ENCODE results near the gene SLC7A9. TPM values are rescaled to one million over a fixed set of nuclear protein-coding genes. Genes with fewer than 3 reads are reported as not detected.

SLC7A9 gene
- total and polyA plus RNA-seq, 2 experiments from 2014 or later: 0.19 TPM; not detected in 1

DNA sequence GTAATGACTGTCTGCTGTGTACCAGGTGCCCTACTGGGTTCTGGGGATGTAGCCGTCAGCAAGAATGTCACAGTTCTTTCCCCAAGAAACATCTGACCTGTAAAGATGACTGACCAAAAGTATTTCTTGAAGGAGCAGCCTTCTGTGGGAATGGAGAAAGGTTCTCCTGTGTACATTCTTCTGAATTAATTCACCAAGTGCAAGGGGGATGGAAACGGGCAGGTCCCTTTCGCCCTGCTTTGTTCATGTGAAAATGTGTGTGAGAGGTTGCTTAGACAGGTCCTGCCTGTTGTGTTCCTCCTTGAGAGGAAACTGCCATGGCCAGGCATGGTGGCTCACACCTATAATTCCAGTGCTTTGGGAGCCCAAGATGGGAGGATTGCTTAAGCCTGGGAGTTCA is 57.0 kb downstream of the SLC7A9 start:
- no peaks in the 10 kb centered on the region for H3K36me3 ChIP-seq (ENCODE audit: insufficient read depth)
- H3K4me2 ChIP-seq: no peak overlapping the region
- H3K27me3 ChIP-seq (ENCODE audit: insufficient read depth): no peaks in the 10 kb centered on the region
- no peaks in the 10 kb centered on the region for H3K36me3 Mint-ChIP-seq (ENCODE audit: low read depth)
- no peak overlapping the region for H3K27ac ChIP-seq (ENCODE audit: low read depth)
- H2AFZ ChIP-seq: no peak overlapping the region
- no peak overlapping the region for H3K4me3 Mint-ChIP-seq
- H3F3A ChIP-seq (replicated peaks; ENCODE audit: low read depth): no peaks in the 10 kb centered on the region
- H3K4me3 ChIP-seq: no peak overlapping the region
- no peaks in the 10 kb centered on the region; the same call in 2 of the 3 replicates for H3K9me3 Mint-ChIP-seq
- peaks cover 15% of the 10 kb centered on the region for H3K4me1 ChIP-seq (ENCODE audit: insufficient read depth)
- no peak overlapping the region; the same call in 1 of the 2 replicates for H3K27ac Mint-ChIP-seq
- DNase-seq (ENCODE audit: low spot score) (no peak), ATAC-seq (no peak)
- H3K27me3 Mint-ChIP-seq (ENCODE audit: insufficient read depth, low read depth, poor library complexity): no peaks in the 10 kb centered on the region
- H3K79me2 ChIP-seq (replicated peaks; ENCODE audit: insufficient read depth): no peaks in the 10 kb centered on the region
- no peaks in the 10 kb centered on the region for H4K20me1 ChIP-seq (replicated peaks; ENCODE audit: insufficient read depth)
- TF ChIP-seq, protein P1, sequence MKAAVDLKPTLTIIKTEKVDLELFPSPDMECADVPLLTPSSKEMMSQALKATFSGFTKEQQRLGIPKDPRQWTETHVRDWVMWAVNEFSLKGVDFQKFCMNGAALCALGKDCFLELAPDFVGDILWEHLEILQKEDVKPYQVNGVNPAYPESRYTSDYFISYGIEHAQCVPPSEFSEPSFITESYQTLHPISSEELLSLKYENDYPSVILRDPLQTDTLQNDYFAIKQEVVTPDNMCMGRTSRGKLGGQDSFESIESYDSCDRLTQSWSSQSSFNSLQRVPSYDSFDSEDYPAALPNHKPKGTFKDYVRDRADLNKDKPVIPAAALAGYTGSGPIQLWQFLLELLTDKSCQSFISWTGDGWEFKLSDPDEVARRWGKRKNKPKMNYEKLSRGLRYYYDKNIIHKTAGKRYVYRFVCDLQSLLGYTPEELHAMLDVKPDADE (IDR thresholded peaks at IDR 0.05): no peak
- TF ChIP-seq, protein P2, sequence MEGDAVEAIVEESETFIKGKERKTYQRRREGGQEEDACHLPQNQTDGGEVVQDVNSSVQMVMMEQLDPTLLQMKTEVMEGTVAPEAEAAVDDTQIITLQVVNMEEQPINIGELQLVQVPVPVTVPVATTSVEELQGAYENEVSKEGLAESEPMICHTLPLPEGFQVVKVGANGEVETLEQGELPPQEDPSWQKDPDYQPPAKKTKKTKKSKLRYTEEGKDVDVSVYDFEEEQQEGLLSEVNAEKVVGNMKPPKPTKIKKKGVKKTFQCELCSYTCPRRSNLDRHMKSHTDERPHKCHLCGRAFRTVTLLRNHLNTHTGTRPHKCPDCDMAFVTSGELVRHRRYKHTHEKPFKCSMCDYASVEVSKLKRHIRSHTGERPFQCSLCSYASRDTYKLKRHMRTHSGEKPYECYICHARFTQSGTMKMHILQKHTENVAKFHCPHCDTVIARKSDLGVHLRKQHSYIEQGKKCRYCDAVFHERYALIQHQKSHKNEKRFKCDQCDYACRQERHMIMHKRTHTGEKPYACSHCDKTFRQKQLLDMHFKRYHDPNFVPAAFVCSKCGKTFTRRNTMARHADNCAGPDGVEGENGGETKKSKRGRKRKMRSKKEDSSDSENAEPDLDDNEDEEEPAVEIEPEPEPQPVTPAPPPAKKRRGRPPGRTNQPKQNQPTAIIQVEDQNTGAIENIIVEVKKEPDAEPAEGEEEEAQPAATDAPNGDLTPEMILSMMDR (conservative IDR thresholded peaks at IDR 0.05; ENCODE audit: low read depth in 2 of 2): no peak
- TF ChIP-seq JUNB (IDR thresholded peaks at IDR 0.05; ENCODE audit: unreplicated experiment): no peak
- no peak for TF ChIP-seq ZNF331 (CRISPR knock-in tag; IDR thresholded peaks at IDR 0.05; ENCODE audit: low read depth)
- TF ChIP-seq POLR2AphosphoS5 (IDR thresholded peaks at IDR 0.05; ENCODE audit: low read depth): no peak
- no peak for TF ChIP-seq NANOG (IDR thresholded peaks at IDR 0.05; ENCODE audit: borderline replicate concordance)
- TF ChIP-seq EZH2 (IDR thresholded peaks at IDR 0.05; ENCODE audit: low read depth, unreplicated experiment): no peak
- TF ChIP-seq, protein P3, sequence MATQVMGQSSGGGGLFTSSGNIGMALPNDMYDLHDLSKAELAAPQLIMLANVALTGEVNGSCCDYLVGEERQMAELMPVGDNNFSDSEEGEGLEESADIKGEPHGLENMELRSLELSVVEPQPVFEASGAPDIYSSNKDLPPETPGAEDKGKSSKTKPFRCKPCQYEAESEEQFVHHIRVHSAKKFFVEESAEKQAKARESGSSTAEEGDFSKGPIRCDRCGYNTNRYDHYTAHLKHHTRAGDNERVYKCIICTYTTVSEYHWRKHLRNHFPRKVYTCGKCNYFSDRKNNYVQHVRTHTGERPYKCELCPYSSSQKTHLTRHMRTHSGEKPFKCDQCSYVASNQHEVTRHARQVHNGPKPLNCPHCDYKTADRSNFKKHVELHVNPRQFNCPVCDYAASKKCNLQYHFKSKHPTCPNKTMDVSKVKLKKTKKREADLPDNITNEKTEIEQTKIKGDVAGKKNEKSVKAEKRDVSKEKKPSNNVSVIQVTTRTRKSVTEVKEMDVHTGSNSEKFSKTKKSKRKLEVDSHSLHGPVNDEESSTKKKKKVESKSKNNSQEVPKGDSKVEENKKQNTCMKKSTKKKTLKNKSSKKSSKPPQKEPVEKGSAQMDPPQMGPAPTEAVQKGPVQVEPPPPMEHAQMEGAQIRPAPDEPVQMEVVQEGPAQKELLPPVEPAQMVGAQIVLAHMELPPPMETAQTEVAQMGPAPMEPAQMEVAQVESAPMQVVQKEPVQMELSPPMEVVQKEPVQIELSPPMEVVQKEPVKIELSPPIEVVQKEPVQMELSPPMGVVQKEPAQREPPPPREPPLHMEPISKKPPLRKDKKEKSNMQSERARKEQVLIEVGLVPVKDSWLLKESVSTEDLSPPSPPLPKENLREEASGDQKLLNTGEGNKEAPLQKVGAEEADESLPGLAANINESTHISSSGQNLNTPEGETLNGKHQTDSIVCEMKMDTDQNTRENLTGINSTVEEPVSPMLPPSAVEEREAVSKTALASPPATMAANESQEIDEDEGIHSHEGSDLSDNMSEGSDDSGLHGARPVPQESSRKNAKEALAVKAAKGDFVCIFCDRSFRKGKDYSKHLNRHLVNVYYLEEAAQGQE (IDR thresholded peaks at IDR 0.05; ENCODE audit: unreplicated experiment): no peak
- TF ChIP-seq, protein P4, sequence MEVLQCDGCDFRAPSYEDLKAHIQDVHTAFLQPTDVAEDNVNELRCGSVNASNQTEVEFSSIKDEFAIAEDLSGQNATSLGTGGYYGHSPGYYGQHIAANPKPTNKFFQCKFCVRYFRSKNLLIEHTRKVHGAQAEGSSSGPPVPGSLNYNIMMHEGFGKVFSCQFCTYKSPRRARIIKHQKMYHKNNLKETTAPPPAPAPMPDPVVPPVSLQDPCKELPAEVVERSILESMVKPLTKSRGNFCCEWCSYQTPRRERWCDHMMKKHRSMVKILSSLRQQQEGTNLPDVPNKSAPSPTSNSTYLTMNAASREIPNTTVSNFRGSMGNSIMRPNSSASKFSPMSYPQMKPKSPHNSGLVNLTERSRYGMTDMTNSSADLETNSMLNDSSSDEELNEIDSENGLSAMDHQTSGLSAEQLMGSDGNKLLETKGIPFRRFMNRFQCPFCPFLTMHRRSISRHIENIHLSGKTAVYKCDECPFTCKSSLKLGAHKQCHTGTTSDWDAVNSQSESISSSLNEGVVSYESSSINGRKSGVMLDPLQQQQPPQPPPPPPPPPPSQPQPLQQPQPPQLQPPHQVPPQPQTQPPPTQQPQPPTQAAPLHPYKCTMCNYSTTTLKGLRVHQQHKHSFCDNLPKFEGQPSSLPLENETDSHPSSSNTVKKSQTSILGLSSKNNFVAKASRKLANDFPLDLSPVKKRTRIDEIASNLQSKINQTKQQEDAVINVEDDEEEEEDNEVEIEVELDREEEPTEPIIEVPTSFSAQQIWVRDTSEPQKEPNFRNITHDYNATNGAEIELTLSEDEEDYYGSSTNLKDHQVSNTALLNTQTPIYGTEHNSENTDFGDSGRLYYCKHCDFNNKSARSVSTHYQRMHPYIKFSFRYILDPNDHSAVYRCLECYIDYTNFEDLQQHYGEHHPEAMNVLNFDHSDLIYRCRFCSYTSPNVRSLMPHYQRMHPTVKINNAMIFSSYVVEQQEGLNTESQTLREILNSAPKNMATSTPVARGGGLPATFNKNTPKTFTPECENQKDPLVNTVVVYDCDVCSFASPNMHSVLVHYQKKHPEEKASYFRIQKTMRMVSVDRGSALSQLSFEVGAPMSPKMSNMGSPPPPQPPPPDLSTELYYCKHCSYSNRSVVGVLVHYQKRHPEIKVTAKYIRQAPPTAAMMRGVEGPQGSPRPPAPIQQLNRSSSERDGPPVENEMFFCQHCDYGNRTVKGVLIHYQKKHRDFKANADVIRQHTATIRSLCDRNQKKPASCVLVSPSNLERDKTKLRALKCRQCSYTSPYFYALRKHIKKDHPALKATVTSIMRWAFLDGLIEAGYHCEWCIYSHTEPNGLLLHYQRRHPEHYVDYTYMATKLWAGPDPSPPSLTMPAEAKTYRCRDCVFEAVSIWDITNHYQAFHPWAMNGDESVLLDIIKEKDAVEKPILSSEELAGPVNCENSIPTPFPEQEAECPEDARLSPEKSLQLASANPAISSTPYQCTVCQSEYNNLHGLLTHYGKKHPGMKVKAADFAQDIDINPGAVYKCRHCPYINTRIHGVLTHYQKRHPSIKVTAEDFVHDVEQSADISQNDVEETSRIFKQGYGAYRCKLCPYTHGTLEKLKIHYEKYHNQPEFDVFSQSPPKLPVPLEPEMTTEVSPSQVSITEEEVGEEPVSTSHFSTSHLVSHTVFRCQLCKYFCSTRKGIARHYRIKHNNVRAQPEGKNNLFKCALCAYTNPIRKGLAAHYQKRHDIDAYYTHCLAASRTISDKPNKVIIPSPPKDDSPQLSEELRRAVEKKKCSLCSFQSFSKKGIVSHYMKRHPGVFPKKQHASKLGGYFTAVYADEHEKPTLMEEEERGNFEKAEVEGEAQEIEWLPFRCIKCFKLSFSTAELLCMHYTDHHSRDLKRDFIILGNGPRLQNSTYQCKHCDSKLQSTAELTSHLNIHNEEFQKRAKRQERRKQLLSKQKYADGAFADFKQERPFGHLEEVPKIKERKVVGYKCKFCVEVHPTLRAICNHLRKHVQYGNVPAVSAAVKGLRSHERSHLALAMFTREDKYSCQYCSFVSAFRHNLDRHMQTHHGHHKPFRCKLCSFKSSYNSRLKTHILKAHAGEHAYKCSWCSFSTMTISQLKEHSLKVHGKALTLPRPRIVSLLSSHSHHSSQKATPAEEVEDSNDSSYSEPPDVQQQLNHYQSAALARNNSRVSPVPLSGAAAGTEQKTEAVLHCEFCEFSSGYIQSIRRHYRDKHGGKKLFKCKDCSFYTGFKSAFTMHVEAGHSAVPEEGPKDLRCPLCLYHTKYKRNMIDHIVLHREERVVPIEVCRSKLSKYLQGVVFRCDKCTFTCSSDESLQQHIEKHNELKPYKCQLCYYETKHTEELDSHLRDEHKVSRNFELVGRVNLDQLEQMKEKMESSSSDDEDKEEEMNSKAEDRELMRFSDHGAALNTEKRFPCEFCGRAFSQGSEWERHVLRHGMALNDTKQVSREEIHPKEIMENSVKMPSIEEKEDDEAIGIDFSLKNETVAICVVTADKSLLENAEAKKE (CRISPR knock-in tag; IDR thresholded peaks at IDR 0.05): no peak
- TF ChIP-seq CREB1 (CRISPR knock-in tag; IDR thresholded peaks at IDR 0.05; ENCODE audit: low read depth): no peak
- H3K4me1 Mint-ChIP-seq: peaks cover 35% of the 10 kb centered on the region
- H3K9me2 ChIP-seq (ENCODE audit: insufficient read depth): no peaks in the 10 kb centered on the region

All from GM23338 (cell line).